Measurements from ENCODE around the gene HSBP1L1.
A peak's percentile ranks its signal among the peaks of the same experiment; 100 is the strongest.

DNA sequence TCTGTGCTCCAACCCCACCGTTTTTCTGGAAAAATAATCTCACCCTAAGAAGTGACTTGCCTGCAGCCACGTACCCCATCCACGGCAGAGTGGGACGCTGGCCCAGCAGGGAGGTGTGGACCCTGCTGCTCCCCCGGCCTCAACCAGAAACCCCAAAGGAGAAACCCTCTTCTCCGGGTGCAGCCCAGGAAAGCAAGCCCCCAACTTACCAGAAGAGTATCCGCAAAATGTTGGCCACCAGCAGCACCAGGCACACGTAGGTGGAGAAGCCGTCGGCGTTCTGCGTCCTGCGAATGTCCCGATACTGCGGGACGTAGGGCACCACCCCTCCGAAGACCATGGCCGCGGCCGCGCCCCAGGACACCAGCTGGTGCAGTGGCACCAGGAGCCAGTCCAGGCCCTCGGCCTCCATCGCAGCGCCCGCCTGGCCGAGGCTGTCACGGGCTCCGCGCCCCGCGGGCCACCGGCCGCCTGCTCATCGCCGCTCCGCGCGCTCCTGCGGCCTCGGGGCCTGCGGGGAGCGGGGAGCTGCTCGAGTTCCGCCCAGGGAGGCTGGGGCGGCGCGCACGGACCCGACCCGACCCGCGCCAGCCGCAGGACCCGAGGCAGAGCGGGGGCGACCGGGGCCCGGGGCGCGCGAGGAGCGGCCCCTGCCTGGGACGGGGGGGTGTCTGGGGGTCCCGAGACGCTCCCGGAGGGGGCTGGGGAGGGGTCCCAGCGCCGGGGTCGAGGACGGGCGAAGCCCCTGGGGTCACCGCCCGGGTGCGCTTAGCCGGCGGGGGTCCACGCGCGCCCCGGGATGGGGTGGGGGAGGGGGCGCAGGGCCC, 13.7 kb upstream of the HSBP1L1 start:
- TF ChIP-seq, protein P1, sequence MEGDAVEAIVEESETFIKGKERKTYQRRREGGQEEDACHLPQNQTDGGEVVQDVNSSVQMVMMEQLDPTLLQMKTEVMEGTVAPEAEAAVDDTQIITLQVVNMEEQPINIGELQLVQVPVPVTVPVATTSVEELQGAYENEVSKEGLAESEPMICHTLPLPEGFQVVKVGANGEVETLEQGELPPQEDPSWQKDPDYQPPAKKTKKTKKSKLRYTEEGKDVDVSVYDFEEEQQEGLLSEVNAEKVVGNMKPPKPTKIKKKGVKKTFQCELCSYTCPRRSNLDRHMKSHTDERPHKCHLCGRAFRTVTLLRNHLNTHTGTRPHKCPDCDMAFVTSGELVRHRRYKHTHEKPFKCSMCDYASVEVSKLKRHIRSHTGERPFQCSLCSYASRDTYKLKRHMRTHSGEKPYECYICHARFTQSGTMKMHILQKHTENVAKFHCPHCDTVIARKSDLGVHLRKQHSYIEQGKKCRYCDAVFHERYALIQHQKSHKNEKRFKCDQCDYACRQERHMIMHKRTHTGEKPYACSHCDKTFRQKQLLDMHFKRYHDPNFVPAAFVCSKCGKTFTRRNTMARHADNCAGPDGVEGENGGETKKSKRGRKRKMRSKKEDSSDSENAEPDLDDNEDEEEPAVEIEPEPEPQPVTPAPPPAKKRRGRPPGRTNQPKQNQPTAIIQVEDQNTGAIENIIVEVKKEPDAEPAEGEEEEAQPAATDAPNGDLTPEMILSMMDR (IDR thresholded peaks at IDR 0.05), result peak in 1 of 6 experiments; percentile 21
- TF ChIP-seq POLR2AphosphoS5 (IDR thresholded peaks at IDR 0.05) (no peak), POLR2A (IDR thresholded peaks at IDR 0.05) (peak in 1 of 4 donors; percentile 52), EP300 (IDR thresholded peaks at IDR 0.05) (no peak)

Measured in upper lobe of left lung (tissue), 4 donors.